OCI-LY7 (cell line): ENCODE results near the gene MMP24OS. TPM values are rescaled to one million over a fixed set of nuclear protein-coding genes. Genes with fewer than 3 reads are reported as not detected.

ENCODE experiments used
- BruUV-seq: library from RNA; stranded (reverse); fragments of 400-500 nt; replicated peaks from 2 replicates; lab custom pipeline; 2021; lab: Mats Ljungman, UMichigan
- CTCF ChIA-PET: fragments of 300-600 bp; sonication (Branson Sonifier 250); formaldehyde crosslinking; loops from one replicate; lab custom pipeline; 2022; ENCODE audit warnings: antibody characterized with exemption; ENCODE audit not compliant: unreplicated experiment; lab: Charles Lee
- POLR2A ChIA-PET: fragments of 300-600 bp; sonication (Branson Sonifier 250); formaldehyde crosslinking; loops from one replicate; lab custom pipeline; 2022; ENCODE audit warnings: antibody characterized with exemption; lab: Charles Lee
- DNase-seq: peaks from one replicate; pipeline ENCODE4 v3.0.0-alpha.2; 2015; ENCODE audit warnings: low spot score
- H2AFZ ChIP-seq: fragments of 200-600 bp; sonication (generic), shearing (Covaris generic); 2 replicates; pipeline ENCODE4 v1.6.1; 2014; ENCODE audit warnings: mild to moderate bottlenecking, antibody characterized with exemption, low read length, moderate library complexity
- H3K27ac ChIP-seq: fragments of 200-600 bp; sonication (generic); 2 replicates; pipeline ENCODE4 v1.5.1; 2014; ENCODE audit warnings: mixed run types, low read depth, mild to moderate bottlenecking, moderate library complexity, low read length, inconsistent platforms; ENCODE audit not compliant: poor library complexity, severe bottlenecking
- H3K36me3 ChIP-seq: fragments of 200-600 bp; sonication (generic); 2 replicates; pipeline ENCODE4 v1.6.1; 2014; ENCODE audit warnings: mild to moderate bottlenecking, antibody characterized with exemption, low read length, moderate library complexity, mixed read lengths; ENCODE audit not compliant: insufficient read depth
- H3K4me1 ChIP-seq: fragments of 200-600 bp; sonication (generic); 2 replicates; pipeline ENCODE4 v1.5.1; 2014; ENCODE audit warnings: mild to moderate bottlenecking, low read length; ENCODE audit not compliant: insufficient read depth, poor library complexity, severe bottlenecking
- H3K4me2 ChIP-seq: fragments of 200-600 bp; sonication (generic); 2 replicates; pipeline ENCODE4 v1.6.1; 2014; ENCODE audit warnings: mild to moderate bottlenecking, low read length
- H3K4me3 ChIP-seq: fragments of 200-600 bp; sonication (generic); 2 replicates; pipeline ENCODE4 v1.5.1; 2014; ENCODE audit warnings: mild to moderate bottlenecking, low read depth, low read length; ENCODE audit not compliant: poor library complexity, severe bottlenecking
- H3K79me2 ChIP-seq: fragments of 200-600 bp; sonication (generic); 2 replicates; pipeline ENCODE4 v1.6.1; 2016; ENCODE audit warnings: low read depth, mild to moderate bottlenecking, low read length, moderate library complexity, mixed read lengths; ENCODE audit not compliant: insufficient read depth
- H3K9me2 ChIP-seq: fragments of 200-600 bp; sonication (generic); 2 replicates; pipeline ENCODE4 v1.6.1; 2016; ENCODE audit warnings: mild to moderate bottlenecking, low read length, mixed read lengths; ENCODE audit not compliant: insufficient read depth
- H3K9me3 ChIP-seq: fragments of 200-600 bp; sonication (generic); 2 replicates; pipeline ENCODE4 v1.6.1; 2014; ENCODE audit warnings: mild to moderate bottlenecking, mixed run types, low read length, mixed read lengths
- H4K20me1 ChIP-seq: fragments of 200-600 bp; sonication (generic); 2 replicates; pipeline ENCODE4 v1.6.1; 2014; ENCODE audit warnings: mild to moderate bottlenecking, antibody characterized with exemption, low read length, moderate library complexity, mixed read lengths; ENCODE audit not compliant: insufficient read depth
- CTCF ChIP-seq: fragments of 200-600 bp; sonication (generic); conservative IDR thresholded peaks from 2 replicates; pipeline ENCODE4 v1.5.1; 2014; ENCODE audit warnings: mild to moderate bottlenecking, antibody characterized with exemption, low read length, moderate library complexity, mixed read lengths
- EZH2phosphoT487 ChIP-seq: fragments of 200-600 bp; sonication (generic); IDR thresholded peaks from 2 replicates; pipeline ENCODE4 v1.6.1; 2018; ENCODE audit warnings: low read depth, borderline replicate concordance, mild to moderate bottlenecking, mixed run types, antibody characterized with exemption, low read length, moderate library complexity, mixed read lengths
- intact Hi-C: fragments of 100-400 bp; cut with micrococcal nuclease; formaldehyde crosslinking; loops from one replicate; pipeline ENCODE4 v1.10.0; 2022; ENCODE audit not compliant: unreplicated experiment
- total RNA-seq, 2 experiments: library from RNA; depleted of rRNA in 1 of 2; stranded (reverse); fragments of >200 nt in 1 of 2; shearing (Covaris generic) in 1 of 2; gene quantifications; 2 replicates each; pipeline ENCODE4 v1.2.3, GENCODE V29; 2014 to 2022

The MMP24OS gene
- total RNA-seq, 2 experiments from 2014 or later = 14.8 to 44.6 TPM

GRCh38 chr20:35291654-35292503, 14.0 kb upstream of the MMP24OS start, which contains the start of gene FAM83C:
Gene FAM83C, minus strand, starts transcription at chr20:35292425. Its CDS starts 121 bp downstream, at chr20:35292304.
- H3K36me3 ChIP-seq = no peaks in the 10 kb centered on the region
- H3K4me3 ChIP-seq = no peak within 1 kb of the TSS
- CTCF ChIA-PET = no interaction called here
- BruUV-seq = no TSS peak
- intact Hi-C loops = no loop called here
- no peaks in the 10 kb centered on the region for H3K9me3 ChIP-seq
- DNase-seq = no peak
- POLR2A ChIA-PET = no interaction called here
- no peak within 1 kb of the TSS for H3K27ac ChIP-seq
- H4K20me1 ChIP-seq = no peaks in the 10 kb centered on the region
- no peak within 1 kb of the TSS for H3K4me2 ChIP-seq
- no peaks in the 10 kb centered on the region for H3K4me1 ChIP-seq
- TF ChIP-seq CTCF (no peak), EZH2phosphoT487 (no peak)
- no peaks in the 10 kb centered on the region for H3K79me2 ChIP-seq
- no peak within 1 kb of the TSS for H2AFZ ChIP-seq
- no peaks in the 10 kb centered on the region for H3K9me2 ChIP-seq

- TF ChIP-seq EZH2phosphoT487 (no peak), CTCF (no peak)
- CTCF ChIA-PET = no interaction called here
- no peak for DNase-seq
- Histone ChIP-seq H3K9me3 (no peaks in the 10 kb centered on the region), H2AFZ (no peak overlapping the region), H3K4me3 (no peak overlapping the region), H4K20me1 (no peaks in the 10 kb centered on the region), H3K27ac (no peak overlapping the region), H3K36me3 (no peaks in the 10 kb centered on the region), H3K4me1 (no peaks in the 10 kb centered on the region), H3K9me2 (no peaks in the 10 kb centered on the region), H3K79me2 (no peaks in the 10 kb centered on the region), H3K4me2 (no peak overlapping the region)
- POLR2A ChIA-PET = no interaction called here
- intact Hi-C loops = no loop called here
- no TSS peak for BruUV-seq
Observed at GRCh38 chr20:35290887-35291417, 13.0 kb upstream of the MMP24OS start.
